NCI-H2196 (cell line): ENCODE measurements around the gene SLC1A7.
"Not testable (repeated sequence)": the region's sequence is repeated elsewhere in the genome, so short reads cannot be mapped to it uniquely, and the experiment has no call there.

Experiments
- DNase-seq: peaks from one replicate; lab custom pipeline; 2025; ENCODE audit not compliant: unreplicated experiment; lab: John Stamatoyannopoulos, UW

The SLC1A7 gene

DNA sequence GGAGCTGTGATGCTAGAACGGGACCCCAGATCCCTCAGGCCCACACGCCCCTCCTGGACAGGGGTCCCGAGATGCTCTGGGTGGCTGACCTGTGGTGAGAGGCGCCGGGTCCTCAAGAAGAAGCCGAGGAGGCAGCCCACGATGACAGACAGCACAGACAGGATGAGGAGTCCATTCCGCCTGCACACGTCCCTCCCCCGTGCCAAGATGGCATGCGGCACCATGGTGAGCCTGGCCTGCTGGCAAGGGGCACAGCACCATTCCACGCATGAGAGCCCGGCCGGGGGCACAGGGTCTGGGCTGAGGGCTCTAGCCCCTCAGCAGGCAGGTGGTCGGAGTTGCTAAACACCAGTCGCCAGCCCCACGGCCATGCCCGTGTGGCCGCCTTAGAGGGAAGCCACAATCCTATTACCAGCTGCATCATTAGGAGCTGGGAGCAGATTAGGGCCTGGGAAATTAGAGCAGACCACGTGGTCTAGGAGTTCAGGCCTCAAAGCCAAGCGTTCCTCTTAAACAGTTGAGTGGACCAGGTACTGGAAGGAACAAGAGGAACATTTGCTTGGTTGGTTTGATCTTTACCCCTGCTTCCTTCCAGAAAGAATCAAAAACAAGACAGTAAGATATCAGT, at the start of gene SLC1A7:
Gene SLC1A7, minus strand, starts transcription at position 413 of the 628 bp plus-strand sequence. Its CDS starts 189 bp downstream, at position 224.
- no peak for DNase-seq

DNA sequence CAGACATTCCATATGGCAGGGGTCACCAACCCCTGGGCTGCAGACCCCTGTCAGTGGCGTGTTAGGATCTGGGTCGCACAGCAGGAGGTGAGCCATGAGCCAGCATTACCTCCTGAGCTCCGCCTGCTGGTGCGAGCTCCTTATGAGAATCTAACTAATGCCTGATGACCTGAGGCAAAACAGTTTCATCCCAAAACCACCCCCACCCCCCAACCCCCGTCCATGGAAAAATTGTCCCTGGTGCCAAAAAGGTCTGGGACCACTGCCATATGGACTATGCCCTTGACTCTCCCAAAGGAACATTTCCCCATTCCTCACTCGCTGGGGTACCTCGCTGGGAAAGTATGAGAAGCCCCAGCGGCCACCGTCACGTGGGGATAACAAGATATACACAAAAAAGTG, 47.8 kb upstream of the SLC1A7 start:
- no peak for DNase-seq

DNA sequence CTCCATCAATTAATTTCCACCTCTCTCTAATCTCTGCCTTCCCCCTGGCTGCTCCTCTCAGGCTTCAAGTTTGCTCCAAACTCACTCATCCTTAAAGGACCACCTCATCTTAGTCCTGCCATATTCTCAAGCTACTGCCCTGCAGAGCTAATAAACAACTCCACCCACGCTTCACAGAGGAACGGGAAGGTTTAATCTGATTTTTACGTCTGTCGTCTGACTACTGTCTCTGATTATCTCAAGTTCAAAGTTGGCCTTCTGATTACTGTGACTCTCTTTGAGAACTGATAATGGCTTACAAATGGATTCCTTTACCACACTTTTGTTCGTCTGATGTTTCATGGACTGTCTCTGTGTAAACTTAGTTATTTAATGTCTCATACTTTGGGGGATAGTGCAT, 46.6 kb upstream of the SLC1A7 start:
- DNase-seq = no peak

DNA sequence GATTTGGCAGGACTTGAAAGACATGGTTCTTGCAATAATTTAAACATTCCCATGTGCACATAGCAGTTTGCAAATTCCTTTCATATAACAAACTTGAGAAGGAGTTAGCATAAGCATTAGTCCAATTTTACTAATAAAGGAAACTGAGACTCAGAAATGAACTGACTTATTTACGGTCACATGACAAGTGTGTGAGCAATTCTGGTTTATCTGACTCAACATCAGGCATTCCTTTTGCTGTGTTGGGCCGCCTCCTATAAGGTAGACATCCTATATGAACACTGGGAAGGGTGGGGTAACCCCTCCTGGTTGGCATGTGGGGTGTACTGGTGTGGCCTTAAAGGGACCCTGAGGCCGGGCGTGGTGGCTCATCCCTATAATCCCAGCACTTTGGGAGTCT, 45.7 kb upstream of the SLC1A7 start:
- DNase-seq = no peak

DNA sequence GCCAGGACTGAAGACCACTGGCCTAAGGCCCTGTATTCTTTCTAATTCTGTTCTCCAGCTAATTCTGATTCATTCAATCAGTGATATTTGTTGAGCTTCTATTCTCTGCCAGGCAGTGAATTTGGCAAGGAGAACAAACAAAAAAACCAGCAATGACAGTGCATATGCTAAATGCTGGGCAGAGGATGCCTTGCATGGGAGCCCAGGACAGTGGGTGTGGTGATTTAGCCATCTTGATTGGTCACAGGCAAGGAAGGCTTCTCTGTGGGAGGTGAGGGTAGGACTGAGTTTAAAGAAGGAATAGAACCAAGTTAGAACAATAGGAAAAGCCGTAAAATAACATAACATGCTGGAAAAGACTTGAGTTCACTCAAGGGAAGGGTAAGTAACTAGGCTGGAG, 45.0 kb upstream of the SLC1A7 start:
- DNase-seq = no peak

DNA sequence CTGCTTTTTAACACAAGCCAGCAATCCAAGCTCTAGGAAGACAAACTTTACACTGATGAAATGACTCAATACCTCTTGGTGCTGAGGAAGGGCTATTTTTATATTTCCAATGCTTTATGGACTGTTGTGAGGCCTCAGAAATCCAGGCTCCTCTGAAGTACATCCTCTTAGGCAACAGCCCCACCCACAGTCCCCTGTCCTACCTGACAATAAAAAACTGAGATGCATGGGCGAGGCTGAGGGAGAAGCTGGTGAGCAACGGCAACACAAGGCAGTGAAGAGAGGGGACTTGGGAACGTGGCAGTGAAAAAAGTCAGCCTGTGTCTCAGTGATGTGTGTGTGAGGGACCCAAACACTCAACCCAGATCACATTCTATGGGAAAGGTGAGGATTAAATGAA, 44.1 kb upstream of the SLC1A7 start:
- DNase-seq = no peak

DNA sequence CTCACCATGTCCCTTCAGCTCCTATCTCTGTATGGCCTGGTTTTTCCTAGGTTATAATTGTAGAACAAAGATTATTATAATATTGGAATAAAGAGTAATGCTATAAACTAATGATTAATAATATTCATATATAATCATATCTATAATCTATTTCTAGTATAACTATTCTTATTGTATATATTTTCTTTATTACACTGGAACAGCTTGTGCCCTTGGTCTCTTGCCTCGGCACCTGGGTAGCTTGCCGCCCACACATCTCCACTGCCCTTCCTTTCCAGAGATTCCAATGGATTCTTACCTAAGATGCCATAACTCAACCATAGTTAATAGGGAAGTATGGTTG, 43.5 kb upstream of the SLC1A7 start:
- DNase-seq = not testable (repeated sequence)

DNA sequence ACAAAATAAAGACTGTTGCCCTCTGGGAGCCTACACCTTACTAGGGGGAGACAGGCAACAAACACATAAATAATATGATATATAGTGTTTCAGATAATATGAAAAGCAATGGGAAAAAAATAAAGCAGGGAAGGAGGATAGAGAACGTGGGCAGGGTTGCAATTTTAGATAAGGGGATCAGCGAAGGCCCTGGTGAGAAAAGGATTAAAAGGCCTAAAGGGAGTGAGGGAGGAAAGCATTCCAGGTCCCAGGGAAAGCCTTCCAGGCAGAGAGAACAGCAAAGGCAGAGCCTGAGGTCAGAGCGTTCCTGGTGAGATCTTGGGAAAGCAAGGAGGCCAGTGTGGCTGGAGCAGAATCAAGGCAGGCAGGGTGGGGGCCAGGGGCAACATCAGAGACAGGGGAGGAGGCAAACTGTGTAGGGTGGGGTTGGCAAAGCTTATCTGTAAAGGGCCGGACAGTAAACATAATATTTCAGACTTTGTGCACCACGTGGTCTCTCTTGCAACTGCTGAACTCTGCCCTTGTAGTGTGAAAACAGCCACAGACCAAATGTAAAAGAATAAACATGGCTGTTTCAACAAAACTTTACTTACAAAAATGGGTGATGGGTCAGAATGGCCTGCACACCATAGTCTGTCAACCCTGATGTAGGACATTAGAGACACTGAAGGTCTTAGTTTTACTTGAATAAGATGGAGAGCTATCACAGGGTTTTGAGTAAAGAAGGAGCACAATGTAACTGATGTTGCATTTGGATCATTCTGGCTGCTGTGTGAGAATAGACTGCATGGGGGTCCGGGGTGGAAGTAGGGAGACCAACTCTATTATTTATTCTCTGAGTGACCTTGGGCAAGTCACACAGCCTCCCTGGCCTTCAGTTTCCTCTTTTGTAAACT, 40.9 kb upstream of the SLC1A7 start:
- no peak for DNase-seq

DNA sequence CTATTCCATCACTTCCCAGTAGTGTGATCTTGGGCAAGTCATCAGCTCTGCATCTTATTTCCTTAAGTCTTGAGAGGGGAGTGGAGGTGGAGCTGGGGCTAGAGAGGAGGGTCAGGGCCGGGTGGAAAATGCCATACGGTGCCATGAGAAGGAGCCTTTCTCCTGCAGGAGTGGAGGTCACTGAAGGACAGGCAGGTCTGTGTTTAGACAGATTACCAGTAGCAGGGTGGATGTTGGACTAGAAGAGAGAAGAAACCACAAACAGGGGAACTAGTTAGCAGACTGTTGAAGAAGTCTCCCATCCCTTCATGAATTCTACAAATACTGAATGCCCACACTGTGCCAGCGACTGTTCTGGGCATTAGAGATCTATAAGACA, 40.3 kb upstream of the SLC1A7 start:
- no peak for DNase-seq

DNA sequence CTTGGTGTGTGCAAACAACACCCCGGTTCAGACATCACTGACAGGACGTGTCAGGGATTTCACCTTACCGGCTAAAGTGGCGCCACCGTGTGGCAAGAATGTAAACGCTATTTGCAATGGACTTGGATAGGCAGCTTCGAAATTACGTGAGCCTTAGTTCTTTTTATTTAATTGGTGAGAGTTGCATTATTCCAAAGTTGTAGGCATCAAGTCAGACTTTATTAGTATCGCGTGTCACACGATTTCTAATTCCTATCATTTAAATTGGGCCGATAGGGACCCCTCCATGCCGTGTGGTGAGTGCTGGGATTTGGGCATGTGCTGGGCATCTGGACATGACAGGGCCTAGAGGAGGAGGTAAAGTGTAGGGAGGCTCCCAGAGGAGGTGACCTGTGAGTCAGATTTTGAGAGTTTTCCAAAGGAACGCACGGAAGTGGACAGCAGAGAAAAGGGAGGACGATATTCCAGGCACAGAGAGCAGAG, 39.7 kb upstream of the SLC1A7 start:
- peak; percentile 87 for DNase-seq

DNA sequence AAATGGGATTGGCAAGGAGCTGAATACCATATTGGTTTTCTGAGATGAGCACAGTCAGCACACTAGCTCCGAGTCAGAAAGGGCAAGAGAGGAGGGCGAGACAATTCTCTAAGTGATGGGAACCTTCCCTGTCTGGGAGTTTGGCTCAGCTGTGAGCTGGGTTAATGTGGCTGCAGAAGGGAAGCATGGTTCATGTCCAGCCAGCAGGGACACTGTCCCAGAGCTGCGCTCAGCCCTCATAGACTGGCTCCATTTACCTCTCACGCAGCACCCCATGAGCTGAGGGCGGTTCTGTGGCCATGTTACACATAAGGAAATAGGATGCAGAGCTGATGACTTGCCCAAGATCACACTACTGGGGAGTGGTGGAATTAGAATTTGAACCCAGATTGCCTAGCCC, 38.5 kb upstream of the SLC1A7 start:
- DNase-seq = no peak

DNA sequence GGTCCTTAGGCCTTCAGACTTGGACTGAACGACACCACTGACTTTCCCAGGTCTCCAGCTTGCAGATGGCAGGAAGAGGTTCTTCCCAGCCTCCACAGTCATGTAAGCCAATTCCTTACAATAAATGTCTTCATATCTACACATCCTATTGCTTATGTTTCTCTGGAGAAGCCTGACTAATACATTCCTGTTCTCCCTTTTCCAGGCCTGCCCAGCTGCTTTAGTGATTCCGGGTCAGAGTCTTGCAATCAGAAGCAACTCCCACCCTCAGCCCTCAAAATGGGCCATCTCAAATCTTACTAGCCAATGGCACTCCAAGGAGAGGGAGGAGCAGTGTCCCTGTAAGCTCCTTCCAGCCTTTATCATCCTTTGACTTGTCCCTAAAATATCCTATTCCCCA, 37.8 kb upstream of the SLC1A7 start:
- DNase-seq = no peak

DNA sequence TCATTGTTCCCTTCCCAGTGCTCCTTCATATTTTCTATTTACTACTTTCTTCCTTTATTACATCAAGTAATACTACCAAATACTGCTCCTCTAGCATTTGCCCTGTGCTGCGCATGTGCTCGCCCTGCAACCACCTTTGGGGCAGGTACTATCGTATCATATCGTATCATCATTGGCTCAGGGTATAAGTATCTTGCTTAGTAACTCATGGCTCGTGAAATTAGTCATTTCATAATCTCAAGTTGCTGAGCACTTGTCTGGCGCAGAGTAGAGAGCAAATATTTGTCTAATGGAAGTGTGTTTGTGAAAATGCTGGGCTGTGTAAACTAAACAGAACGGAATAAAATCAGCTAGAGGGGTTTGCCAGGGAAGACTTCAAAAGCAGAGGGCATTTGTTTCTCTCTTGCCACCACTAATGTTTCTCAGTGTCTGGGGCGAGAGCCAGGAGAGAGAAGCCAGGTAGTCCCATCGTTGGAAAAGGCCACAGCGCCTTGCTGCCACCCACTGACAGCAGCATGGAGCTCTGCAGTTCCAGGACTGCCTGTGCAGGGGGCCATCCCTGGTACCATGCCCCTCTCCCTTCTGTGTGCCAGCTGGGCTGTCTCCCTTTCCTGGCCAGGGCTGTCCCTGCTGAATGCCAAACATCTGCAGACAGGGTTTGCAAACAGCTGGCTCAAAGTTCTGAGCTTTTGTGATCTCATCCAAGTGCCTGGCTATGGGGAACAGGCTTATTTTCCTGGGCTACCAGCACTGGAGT, 34.2 kb upstream of the SLC1A7 start:
- DNase-seq = peak; percentile 81

DNA sequence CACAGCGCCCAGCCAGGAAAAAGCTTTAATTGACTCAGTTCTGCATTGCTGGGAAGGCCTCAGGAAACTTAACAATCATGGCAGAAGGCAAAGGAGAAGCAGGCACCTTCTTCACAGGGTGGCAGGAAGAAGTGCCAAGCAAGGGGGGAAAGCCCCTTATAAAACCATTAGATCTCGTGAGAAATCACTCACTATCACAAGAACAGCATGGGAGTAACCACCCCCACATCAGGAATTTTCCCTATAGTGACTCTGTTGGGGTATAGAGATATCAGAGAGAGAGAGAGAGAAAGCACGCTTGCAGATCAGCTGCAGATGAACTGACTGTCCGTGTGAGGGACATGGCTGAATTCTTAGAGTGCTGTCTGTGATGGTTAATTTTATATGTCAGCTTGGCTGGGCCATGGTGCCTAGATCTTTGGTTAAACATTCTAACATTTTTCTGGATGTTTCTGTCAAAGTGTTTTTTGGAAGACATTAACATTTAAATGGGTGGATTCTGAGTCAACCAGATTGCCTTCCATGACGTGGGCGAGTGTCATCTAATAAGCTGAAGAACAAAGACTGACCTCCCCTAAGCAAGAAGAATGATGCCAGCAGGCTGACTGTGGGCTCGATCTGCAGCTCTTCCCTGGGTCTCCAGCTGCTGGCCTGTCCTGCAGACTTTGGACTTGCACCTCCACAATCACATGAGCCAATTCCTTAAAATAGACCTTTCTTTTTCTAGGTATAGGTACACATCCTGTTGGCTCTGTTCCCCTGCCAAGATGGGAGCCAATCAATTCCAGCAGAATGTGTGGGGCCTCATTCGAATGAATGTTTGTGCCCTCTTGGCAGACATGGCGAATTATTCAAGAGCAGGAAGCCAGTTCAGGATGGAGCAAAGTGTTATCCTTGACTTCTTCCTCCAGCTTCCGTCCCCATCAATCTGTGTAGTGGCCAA, 32.8 kb upstream of the SLC1A7 start:
- DNase-seq = no peak

DNA sequence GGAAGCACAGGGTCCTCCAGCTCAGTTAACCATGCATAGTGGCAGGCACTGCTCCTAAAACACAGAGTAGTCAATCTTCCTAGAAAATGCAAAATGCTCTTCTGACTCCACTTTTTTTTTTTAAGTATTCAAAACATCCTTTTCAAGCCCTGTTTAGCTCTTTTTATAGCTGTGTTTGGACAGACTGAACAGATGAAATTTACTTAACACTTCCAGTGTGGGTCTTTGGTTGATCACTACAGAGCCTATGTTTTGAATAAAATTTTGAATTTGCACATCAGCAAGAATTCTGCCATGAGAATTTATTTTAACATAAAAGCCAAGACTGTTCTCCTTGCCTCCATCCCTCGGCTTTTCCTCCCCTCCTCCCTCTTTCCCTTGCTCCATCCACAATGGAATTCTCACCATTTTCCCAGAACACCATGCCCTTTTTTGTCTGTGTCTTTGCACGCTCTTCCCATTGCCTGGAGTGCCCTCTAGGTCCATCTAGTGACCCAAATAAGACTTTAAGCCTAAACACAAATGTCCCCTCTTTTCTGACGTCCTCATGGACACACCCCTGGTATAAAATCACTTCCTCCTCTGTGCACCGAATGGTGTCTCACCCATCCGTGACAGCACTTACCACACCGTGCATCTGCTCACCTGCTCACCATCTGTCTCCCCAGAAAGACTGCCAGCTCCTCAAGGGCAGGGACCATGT, 30.1 kb upstream of the SLC1A7 start:
- peak; percentile 30 for DNase-seq

DNA sequence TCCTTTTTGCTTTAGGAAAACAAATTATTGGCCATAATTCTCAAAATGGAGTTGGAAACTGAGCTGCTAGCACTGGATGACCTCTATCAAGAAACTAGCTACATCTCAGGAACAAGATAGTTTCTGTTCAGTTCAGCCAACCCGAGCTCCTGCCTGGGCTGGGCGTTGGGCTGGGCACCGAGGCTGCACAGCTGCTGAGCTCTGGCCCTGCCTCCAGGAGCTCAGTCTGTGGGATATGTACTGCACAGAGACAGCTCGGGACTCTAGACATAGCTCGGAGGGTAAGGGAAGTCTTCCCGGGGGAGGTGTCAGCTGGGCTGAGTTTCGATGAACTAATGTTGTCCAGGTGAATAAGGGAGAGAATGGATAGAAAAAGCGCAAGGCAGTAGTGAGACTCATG, 24.5 kb upstream of the SLC1A7 start:
- DNase-seq = no peak

DNA sequence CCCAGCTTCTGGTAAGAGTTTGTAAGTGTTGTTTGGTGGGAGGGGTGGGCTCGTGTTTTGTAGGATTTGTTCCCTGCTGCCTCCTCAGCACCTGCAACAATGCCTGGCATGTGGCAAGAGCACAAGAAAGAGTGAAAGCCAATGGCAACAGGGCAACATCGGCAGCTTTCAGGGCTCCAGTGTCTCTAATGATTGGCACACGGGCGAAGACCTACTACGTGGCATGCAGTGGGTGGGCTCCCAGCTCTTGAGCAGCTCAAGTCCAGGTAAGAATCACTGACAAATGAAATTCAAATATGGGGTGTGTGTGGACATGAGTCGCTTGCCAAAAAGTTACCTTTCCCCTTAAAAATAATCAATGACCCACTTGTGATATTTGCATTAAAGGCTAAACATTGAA, 23.9 kb upstream of the SLC1A7 start:
- DNase-seq = no peak

DNA sequence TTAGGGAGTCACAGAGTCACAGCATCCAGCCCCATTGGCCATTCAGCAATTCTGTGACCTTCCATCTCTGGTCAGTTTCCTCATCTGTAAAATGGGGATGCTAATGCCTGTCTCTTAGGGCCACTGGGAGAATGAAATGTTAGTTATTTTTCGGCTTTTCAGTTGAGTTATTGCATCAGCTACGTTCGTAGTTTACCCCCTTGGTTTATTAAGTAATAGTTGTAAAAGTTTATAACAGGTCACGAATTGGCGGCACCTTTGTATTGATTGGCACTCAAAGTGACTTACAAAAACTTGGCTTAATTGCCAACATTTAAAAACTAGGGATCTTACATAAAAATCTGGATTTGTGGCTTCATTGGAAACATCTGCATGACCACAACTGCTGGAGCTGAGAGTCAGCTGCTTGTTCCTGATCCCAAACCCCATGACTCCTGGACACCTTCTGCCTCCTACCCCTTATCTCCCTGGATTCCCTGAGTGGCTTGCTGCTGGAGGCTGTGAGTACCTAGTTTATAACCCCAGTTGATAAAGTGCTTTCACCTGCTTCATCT, 23.0 kb upstream of the SLC1A7 start:
- DNase-seq = no peak

DNA sequence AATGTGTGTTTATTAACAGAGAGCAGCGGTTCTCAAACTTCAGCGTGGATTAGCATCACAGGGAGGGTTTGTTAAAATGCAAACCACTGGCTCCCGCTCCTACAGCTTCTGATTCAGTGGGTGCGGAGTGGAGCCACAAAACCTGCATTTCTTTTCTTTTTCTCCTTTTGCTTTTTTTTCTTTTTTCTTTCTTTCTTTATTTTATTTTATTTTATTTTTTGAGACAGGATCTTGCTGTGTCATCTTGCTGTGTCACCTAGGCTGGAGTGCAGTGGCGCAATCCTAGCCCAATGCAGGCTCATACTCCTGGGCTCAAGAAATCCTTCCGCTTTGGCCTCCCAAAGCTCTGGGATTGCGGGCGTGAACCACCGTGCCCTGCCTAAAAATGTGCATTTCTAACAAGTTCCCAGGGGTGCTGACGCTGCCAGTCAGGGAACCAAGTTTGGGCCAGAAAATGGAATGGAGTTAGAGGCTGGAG, 20.9 kb upstream of the SLC1A7 start:
- DNase-seq = no peak

DNA sequence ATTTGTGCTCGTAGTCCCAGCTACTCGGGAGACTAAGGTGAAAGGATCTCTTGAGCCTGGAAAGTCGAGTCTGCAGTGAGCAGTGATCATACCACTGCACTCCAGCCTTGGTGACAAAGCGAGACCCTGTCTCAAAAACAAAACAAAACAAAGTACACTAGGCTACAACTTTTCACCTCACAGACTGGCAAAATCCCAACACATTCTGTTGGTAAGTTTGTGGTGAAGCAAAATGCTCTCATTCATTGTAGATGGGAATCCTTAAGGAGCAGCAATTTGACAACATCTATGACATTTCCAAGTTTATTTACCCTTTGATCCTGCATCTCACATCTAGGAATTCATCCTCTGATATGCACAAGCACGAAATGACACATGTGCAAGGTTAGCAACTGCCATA, 20.2 kb upstream of the SLC1A7 start:
- no peak for DNase-seq
